ENCODE measurements around the gene DLG5.

DLG5 gene

GRCh38 chr10:77898323-77899079 is 28.1 kb downstream of the DLG5 start:
- Histone ChIP-seq H3K27ac (ENCODE audit: extremely low read depth, low read depth, low read length) (no peak overlapping the region; the same call in 1 of the 2 replicates), H3K4me3 (ENCODE audit: low read depth, low read length) (no peak overlapping the region), H3K9me3 (ENCODE audit: control insufficient read depth, insufficient read depth, low read depth, low read length) (no peaks in the 10 kb centered on the region), H3K36me3 (ENCODE audit: control insufficient read depth in 2 of 2, insufficient read depth in 1 of 2, low read length in 2 of 2) (no peaks in the 10 kb centered on the region), H3K4me1 (ENCODE audit: control insufficient read depth, insufficient read depth, low read length) (peaks cover 5% of the 10 kb centered on the region)
- CTCF ChIA-PET = interaction anchor here (0.9 kb wide), 1 partner anchor 9 kb away, joined by 3 read pairs; no protein-coding TSS in a partner anchor
- POLR2A ChIA-PET = no interaction called here
- TF ChIP-seq TRIM28 (IDR thresholded peaks at IDR 0.05; ENCODE audit: borderline replicate concordance, low read length) (0 out of 2 replicates have a peak, but pooled peaks have one; percentile 34), ZNF596 (tag by site-specific recombination; IDR thresholded peaks at IDR 0.05) (no peak), ZIC2 (tag by site-specific recombination; IDR thresholded peaks at IDR 0.05) (peak; percentile 90), ZNF223 (tag by site-specific recombination; IDR thresholded peaks at IDR 0.05) (no peak), ZBTB21 (tag by site-specific recombination; IDR thresholded peaks at IDR 0.05) (no peak; the same call in 1 of the 2 replicates), PATZ1 (tag by site-specific recombination; IDR thresholded peaks at IDR 0.05) (peak; percentile 94), ZNF658 (tag by site-specific recombination; IDR thresholded peaks at IDR 0.05) (no peak), IKZF3 (tag by site-specific recombination; IDR thresholded peaks at IDR 0.05) (0 out of 2 replicates have a peak, but pooled peaks have one; percentile 41), ZNF138 (tag by site-specific recombination; IDR thresholded peaks at IDR 0.05; ENCODE audit: borderline replicate concordance) (no peak), ZFHX2 (tag by site-specific recombination; conservative IDR thresholded peaks at IDR 0.05) (peak; percentile 70), ZNF629 (tag by site-specific recombination; IDR thresholded peaks at IDR 0.05) (peak; percentile 70), KLF9 (tag by site-specific recombination; IDR thresholded peaks at IDR 0.05; ENCODE audit: low read depth) (no peak), EGR2 (tag by site-specific recombination; IDR thresholded peaks at IDR 0.05; ENCODE audit: low read depth) (0 out of 2 replicates have a peak, but pooled peaks have one; percentile 6), ZNF747 (tag by site-specific recombination; IDR thresholded peaks at IDR 0.05) (no peak), ZNF366 (tag by site-specific recombination; conservative IDR thresholded peaks at IDR 0.05) (0 out of 2 replicates have a peak, but pooled peaks have one; percentile 55), ZNF239 (tag by site-specific recombination; IDR thresholded peaks at IDR 0.05) (no peak), ZNF600 (tag by site-specific recombination; IDR thresholded peaks at IDR 0.05) (peak; percentile 75), ZSCAN30 (tag by site-specific recombination; IDR thresholded peaks at IDR 0.05) (peak; percentile 58; the same call in 1 of the 2 replicates), ZNF311 (tag by site-specific recombination; IDR thresholded peaks at IDR 0.05; ENCODE audit: borderline replicate concordance) (no peak), ZNF37A (tag by site-specific recombination; IDR thresholded peaks at IDR 0.05) (no peak), ZNF426 (tag by site-specific recombination; IDR thresholded peaks at IDR 0.05) (no peak), ZNF701 (tag by site-specific recombination; IDR thresholded peaks at IDR 0.05) (no peak), SP7 (tag by site-specific recombination; IDR thresholded peaks at IDR 0.05) (peak; percentile 72; the same call in 1 of the 2 replicates), ZBTB48 (tag by site-specific recombination; IDR thresholded peaks at IDR 0.05) (peak; percentile 55; the same call in 1 of the 2 replicates), ZNF335 (tag by site-specific recombination; conservative IDR thresholded peaks at IDR 0.05) (peak; percentile 70), ZNF394 (tag by site-specific recombination; IDR thresholded peaks at IDR 0.05; ENCODE audit: borderline replicate concordance) (peak; percentile 64), ZBTB17 (tag by site-specific recombination; IDR thresholded peaks at IDR 0.05) (peak; percentile 75), OSR2 (tag by site-specific recombination; IDR thresholded peaks at IDR 0.05) (peak; percentile 89), ZNF24 (tag by site-specific recombination; IDR thresholded peaks at IDR 0.05) (0 out of 2 replicates have a peak, but pooled peaks have one; percentile 24), ZNF423 (tag by site-specific recombination; IDR thresholded peaks at IDR 0.05) (no peak)
- TF ChIP-seq, protein P1, sequence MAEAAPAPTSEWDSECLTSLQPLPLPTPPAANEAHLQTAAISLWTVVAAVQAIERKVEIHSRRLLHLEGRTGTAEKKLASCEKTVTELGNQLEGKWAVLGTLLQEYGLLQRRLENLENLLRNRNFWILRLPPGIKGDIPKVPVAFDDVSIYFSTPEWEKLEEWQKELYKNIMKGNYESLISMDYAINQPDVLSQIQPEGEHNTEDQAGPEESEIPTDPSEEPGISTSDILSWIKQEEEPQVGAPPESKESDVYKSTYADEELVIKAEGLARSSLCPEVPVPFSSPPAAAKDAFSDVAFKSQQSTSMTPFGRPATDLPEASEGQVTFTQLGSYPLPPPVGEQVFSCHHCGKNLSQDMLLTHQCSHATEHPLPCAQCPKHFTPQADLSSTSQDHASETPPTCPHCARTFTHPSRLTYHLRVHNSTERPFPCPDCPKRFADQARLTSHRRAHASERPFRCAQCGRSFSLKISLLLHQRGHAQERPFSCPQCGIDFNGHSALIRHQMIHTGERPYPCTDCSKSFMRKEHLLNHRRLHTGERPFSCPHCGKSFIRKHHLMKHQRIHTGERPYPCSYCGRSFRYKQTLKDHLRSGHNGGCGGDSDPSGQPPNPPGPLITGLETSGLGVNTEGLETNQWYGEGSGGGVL (tag by site-specific recombination; IDR thresholded peaks at IDR 0.05) = peak; percentile 54
- TF ChIP-seq, protein P2, sequence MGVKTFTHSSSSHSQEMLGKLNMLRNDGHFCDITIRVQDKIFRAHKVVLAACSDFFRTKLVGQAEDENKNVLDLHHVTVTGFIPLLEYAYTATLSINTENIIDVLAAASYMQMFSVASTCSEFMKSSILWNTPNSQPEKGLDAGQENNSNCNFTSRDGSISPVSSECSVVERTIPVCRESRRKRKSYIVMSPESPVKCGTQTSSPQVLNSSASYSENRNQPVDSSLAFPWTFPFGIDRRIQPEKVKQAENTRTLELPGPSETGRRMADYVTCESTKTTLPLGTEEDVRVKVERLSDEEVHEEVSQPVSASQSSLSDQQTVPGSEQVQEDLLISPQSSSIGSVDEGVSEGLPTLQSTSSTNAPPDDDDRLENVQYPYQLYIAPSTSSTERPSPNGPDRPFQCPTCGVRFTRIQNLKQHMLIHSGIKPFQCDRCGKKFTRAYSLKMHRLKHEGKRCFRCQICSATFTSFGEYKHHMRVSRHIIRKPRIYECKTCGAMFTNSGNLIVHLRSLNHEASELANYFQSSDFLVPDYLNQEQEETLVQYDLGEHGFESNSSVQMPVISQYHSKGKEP (tag by site-specific recombination; IDR thresholded peaks at IDR 0.05) = no peak
- TF ChIP-seq, protein P3, sequence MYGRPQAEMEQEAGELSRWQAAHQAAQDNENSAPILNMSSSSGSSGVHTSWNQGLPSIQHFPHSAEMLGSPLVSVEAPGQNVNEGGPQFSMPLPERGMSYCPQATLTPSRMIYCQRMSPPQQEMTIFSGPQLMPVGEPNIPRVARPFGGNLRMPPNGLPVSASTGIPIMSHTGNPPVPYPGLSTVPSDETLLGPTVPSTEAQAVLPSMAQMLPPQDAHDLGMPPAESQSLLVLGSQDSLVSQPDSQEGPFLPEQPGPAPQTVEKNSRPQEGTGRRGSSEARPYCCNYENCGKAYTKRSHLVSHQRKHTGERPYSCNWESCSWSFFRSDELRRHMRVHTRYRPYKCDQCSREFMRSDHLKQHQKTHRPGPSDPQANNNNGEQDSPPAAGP (tag by site-specific recombination; IDR thresholded peaks at IDR 0.05) = no peak

Data from HEK293 (cell line).